SH-SY5Y (cell line): ENCODE measurements around the gene ZNF841.

Source experiments
- GATA2 ChIP-seq: IDR thresholded peaks from 2 replicates; pipeline ENCODE4 v1.6.1; 2011; ENCODE audit warnings: mild to moderate bottlenecking, low read depth, low read length
- GATA3 ChIP-seq: IDR thresholded peaks from 2 replicates; pipeline ENCODE4 v1.6.1; 2011; ENCODE audit warnings: low read depth, mild to moderate bottlenecking, low read length, moderate library complexity

DNA sequence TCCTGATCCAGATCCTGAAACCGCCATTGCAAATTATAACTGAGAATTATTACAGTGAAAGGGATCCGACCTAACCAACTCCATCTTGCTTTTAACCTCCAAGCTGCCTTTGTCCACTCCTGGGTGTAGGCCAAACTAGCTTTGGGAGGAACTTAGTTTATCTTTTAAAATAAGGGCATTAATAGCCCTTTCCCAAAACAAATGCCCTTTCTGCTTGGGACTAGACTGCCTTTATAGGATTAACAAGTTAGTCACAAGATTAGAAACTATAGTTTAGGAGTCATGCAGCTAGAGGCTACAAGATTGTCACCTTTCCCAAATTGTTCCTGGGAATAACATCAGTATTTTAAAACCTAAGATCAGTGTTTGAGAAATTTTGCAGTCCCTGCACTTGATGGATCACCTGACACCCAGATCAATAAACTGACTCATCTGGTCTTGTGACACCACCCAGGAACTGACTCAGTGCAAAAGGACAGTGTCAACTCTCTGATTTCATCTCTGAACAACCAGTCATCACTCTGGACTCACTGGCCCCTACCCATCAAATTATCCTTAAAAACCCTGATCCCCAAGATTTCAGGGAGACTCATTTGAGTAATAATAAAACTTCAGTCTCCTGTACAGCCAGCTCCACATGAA, 4.1 kb upstream of the ZNF841 start:
- TF ChIP-seq GATA2 (no peak), GATA3 (no peak)
